BLaER1 treated with 17β-estradiol and CSF1 and Interleukin-3, amounts not matched to agents 10 nM and 100 nM (cell line): ENCODE measurements around the gene DDX17.

Experiments
- H3K27ac ChIP-seq, 11 experiments: shearing (Covaris generic); formaldehyde crosslinking; 2 replicates each; pipeline ENCODE4 v1.8.1; 2022
- H3K27me3 ChIP-seq, 11 experiments: shearing (Covaris generic); formaldehyde crosslinking; 2 replicates each; pipeline ENCODE4 v1.8.1; 2022
- H3K36me3 ChIP-seq, 11 experiments: shearing (Covaris generic); formaldehyde crosslinking; 2 replicates each; pipeline ENCODE4 v1.8.1; 2022
- H3K4me1 ChIP-seq, 10 experiments: shearing (Covaris generic); formaldehyde crosslinking; 2 replicates each; pipeline ENCODE4 v1.8.1; 2022
- H3K4me2 ChIP-seq, 11 experiments: shearing (Covaris generic); formaldehyde crosslinking; 2 replicates each; pipeline ENCODE4 v1.8.1; 2022
- H3K4me3 ChIP-seq, 10 experiments: shearing (Covaris generic); formaldehyde crosslinking; 2 replicates each; pipeline ENCODE4 v1.8.1; 2022
- H3K9ac ChIP-seq, 11 experiments: shearing (Covaris generic); formaldehyde crosslinking; 2 replicates each; pipeline ENCODE4 v1.8.1; 2022
- H3K9me3 ChIP-seq, 11 experiments: shearing (Covaris generic); formaldehyde crosslinking; replicated peaks in 1 of 11; 2 replicates each; pipeline ENCODE4 v1.8.1; 2022
- H4K20me1 ChIP-seq, 11 experiments: shearing (Covaris generic); formaldehyde crosslinking; 2 replicates each; pipeline ENCODE4 v1.8.1; 2022
- Cebpa-rat ChIP-seq, 11 experiments: shearing (Covaris generic); IDR thresholded peaks; 2 replicates each; pipeline ENCODE4 v1.8.1; 2022

DDX17 gene

DNA sequence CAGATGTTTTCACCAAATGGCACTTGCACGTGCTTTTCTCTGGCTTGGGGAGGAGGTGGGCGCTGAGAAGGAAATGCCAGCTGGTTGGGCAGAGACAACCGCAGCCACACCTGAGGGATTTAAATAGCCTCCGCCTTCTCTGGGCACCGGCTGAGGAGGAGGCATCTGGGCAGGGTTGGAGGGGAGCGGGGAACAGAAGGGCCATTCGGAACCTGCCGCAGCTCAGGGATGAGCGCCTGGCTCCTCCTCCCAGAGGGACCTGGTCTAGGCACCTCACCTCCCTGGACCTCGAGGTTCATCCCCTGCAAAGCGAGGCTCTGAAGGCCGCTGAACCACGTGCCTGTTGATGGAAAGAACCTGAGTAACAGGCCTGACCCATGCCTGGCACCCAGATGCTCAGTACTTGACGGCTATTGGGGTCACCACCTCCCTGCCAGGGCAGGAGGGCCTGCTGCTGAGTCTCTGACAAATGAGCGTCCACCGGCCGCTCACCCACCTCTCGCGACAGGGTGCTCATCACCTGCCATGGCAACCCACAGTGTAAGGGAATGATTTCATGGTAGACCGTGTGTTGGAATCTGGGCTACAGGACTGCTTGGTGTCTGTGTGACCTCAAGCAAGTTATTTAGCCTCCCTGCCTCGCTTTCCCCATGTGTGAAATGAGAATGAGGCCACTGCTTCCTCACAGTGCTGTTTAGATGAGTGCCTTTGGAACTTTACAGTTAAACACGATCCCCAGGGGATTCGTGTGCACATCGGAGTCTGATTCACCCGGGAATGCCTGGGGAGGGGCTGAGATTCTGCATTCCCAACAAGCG is 40.2 kb downstream of the DDX17 start:
- H3K4me2 ChIP-seq: peak overlapping the region in 9 of 11 experiments; percentile 44 to 91 (median 68); a peak in 18 of 22 replicates
- peaks cover 29 to 83% (median 67%) of the 10 kb centered on the region in 10 experiments for H3K4me1 ChIP-seq
- TF ChIP-seq Cebpa-rat (IDR thresholded peaks at IDR 0.05): no peak
- no peaks in the 10 kb centered on the region for H3K36me3 ChIP-seq
- peaks cover 32 to 85% (median 39%) of the 10 kb centered on the region in 11 experiments for H3K27me3 ChIP-seq
- peaks cover 0 to 34% (median 0%) of the 10 kb centered on the region in 11 experiments; a peak in 8 of 22 replicates for H4K20me1 ChIP-seq
- H3K4me3 ChIP-seq: no peak overlapping the region
- no peaks in the 10 kb centered on the region for H3K9me3 ChIP-seq
- H3K27ac ChIP-seq: no peak overlapping the region
- H3K9ac ChIP-seq: no peak overlapping the region

DNA sequence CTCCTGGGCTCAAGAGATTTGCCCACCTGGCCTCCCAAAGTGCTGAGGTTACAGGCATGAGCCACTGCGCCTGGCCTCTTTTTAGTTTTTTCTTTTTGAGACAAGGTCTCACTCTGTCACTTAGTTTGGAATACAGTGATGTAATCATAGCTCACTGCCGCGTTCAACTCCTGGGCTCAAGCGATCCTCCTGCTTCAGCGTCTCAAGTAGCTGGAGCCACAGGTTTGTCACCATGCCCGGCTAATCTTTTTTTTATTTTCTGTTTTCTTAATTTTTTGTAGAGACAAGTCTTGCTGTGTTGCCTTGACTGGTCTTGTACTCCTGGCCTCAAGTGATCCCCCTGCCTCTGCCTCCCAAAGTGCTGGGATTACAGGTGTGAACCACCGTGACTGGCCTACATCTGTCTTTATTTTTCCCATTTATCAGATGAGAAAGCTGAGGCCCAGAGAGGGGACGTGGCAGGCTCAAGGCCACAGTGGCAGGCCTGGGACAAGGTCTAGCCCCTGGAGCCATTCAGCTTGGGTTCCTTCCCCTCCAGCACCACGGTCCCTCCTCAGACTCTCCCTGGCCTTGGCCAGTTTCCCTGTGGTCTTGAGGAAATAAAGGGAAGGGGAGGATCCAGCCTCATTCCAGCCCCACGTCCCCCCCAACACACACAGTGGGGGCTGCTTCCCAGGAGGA is 41.0 kb downstream of the DDX17 start:
- no peak overlapping the region for H3K27ac ChIP-seq
- peak overlapping the region in 9 of 11 experiments; percentile 44 to 91 (median 68); a peak in 17 of 22 replicates for H3K4me2 ChIP-seq
- H3K9me3 ChIP-seq: no peaks in the 10 kb centered on the region
- H3K27me3 ChIP-seq: peaks cover 32 to 92% (median 39%) of the 10 kb centered on the region in 11 experiments
- H3K36me3 ChIP-seq: no peaks in the 10 kb centered on the region
- no peak overlapping the region for H3K9ac ChIP-seq
- H4K20me1 ChIP-seq: peaks cover 0 to 41% (median 4%) of the 10 kb centered on the region in 11 experiments; a peak in 8 of 22 replicates
- peaks cover 29 to 90% (median 73%) of the 10 kb centered on the region in 10 experiments for H3K4me1 ChIP-seq
- no peak overlapping the region for H3K4me3 ChIP-seq
- no peak for TF ChIP-seq Cebpa-rat (IDR thresholded peaks at IDR 0.05)

DNA sequence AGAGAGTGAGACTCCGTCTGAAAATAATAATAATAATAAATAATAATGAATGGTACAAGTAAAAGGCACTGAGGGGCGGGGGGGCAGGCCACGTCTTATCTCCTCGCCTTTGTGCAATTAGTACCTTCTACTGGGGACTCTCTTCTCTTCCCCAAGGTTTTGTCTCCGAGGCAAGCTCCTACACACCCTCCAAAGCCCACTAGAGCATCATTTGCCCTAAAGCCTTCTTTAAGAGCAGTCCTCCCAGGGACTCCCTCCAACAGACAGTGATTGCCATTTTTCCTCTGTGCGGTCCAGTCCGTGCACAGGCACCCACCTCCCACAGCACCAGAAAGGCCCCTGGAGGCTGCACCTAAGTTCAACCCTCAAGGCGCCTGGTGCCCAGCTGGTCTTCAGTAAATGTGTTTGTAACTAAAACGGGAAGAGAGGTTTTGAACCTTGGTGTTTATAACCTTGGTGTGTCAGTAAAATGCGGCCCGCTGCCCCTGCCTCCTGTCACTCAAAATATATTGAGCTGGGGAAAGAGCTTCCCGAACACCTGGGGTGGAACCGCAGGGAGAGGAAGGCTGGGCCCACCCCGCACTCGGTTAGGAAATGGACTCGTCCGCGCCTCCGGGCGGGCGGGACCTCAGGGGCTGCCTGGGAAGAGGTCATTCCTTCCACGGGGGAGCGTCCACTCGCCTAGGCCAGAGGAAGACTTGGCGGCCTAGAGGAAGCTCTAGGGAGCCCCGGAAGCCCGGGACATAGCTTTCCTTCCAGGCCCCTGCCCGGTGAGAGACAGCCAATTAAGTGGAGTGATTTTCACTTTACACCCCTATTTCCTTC is 42.9 kb downstream of the DDX17 start:
- Histone ChIP-seq H3K4me2 (peak overlapping the region; percentile 59 to 93 (median 78)), H3K9ac (peak overlapping the region in 5 of 11 experiments; percentile 3 to 49 (median 7); a peak in 4 of 22 replicates), H3K4me1 (peaks cover 31 to 98% (median 83%) of the 10 kb centered on the region in 10 experiments), H3K4me3 (peak overlapping the region in 1 of 10 experiments; percentile 36; a peak in 1 of 20 replicates), H3K9me3 (no peaks in the 10 kb centered on the region), H3K27ac (no peak overlapping the region), H3K27me3 (peaks cover 19 to 97% (median 25%) of the 10 kb centered on the region in 11 experiments), H4K20me1 (peaks cover 0 to 53% (median 4%) of the 10 kb centered on the region in 11 experiments; a peak in 8 of 22 replicates), H3K36me3 (no peaks in the 10 kb centered on the region)
- TF ChIP-seq Cebpa-rat (IDR thresholded peaks at IDR 0.05): no peak

DNA sequence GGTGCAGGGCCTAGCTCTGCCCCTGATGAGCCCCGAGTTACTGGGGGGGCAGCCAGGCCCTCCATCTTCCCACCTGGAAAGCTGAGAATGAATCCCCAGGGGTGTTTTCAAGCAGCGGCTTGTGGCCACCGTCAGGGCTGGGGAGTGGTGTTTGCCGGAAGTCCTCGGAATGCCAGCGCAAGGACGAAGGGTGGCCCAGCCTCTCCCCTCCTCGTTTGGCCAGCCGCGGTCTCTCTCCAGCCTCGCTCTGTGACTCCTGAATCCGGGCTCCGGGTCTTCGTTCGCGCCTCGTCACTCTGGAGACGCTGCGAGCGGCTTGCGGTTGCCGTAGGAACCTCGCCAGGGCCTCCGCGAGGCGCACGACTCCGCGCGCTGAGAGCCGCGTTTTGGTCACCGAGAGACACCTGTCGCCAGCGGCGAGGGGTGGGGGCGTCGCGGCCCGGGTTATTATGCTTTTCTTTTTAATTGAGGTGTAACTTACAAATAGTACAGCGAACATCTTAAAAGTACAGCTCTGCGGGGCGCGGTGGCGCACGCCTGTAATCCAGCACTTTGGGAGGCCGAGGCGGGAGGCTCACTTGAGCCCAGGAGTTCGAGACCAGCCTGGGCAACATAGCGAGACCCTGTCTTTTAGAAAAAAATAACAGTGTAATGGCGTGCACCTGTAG is 44.6 kb downstream of the DDX17 start:
- Histone ChIP-seq H3K9ac (no peak overlapping the region), H3K27me3 (peaks cover 5 to 96% (median 21%) of the 10 kb centered on the region in 11 experiments; a peak in 21 of 22 replicates), H3K4me1 (peaks cover 22 to 88% (median 73%) of the 10 kb centered on the region in 10 experiments), H3K36me3 (no peaks in the 10 kb centered on the region), H3K9me3 (no peaks in the 10 kb centered on the region), H3K4me2 (peak overlapping the region; percentile 72 to 93 (median 83)), H3K27ac (no peak overlapping the region), H3K4me3 (peak overlapping the region in 3 of 10 experiments; percentile 4 to 36 (median 10); a peak in 2 of 20 replicates), H4K20me1 (peaks cover 0 to 67% (median 4%) of the 10 kb centered on the region in 11 experiments; a peak in 8 of 22 replicates)
- no peak for TF ChIP-seq Cebpa-rat (IDR thresholded peaks at IDR 0.05)

DNA sequence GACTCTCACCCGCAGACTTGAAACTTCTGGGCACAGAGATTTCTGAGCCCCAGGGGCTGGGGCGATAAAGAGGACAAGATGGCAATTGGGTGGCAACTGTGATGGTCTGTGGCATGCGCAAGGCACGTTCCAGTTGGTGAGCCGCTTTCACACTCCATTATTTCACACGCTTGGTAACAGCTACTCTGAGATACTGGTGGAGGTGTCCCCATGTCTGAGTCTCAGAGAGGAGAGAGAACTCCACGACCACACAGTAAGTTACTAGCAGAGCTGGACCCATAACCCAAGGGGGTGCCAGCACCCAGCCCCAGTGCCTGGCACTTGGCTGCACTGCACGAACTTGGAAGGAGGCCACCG is 45.1 kb downstream of the DDX17 start:
- Histone ChIP-seq H3K27ac (no peak overlapping the region), H3K4me1 (peaks cover 22 to 88% (median 71%) of the 10 kb centered on the region in 10 experiments), H3K4me2 (peak overlapping the region; percentile 72 to 93 (median 83); a peak in 21 of 22 replicates), H3K9ac (no peak overlapping the region), H3K9me3 (no peaks in the 10 kb centered on the region), H3K27me3 (peaks cover 7 to 96% (median 21%) of the 10 kb centered on the region in 11 experiments; a peak in 20 of 22 replicates), H3K4me3 (peak overlapping the region in 2 of 10 experiments; percentile 4 to 36; a peak in 1 of 20 replicates), H4K20me1 (peaks cover 0 to 72% (median 4%) of the 10 kb centered on the region in 11 experiments; a peak in 8 of 22 replicates), H3K36me3 (no peaks in the 10 kb centered on the region)
- TF ChIP-seq Cebpa-rat (IDR thresholded peaks at IDR 0.05): no peak

DNA sequence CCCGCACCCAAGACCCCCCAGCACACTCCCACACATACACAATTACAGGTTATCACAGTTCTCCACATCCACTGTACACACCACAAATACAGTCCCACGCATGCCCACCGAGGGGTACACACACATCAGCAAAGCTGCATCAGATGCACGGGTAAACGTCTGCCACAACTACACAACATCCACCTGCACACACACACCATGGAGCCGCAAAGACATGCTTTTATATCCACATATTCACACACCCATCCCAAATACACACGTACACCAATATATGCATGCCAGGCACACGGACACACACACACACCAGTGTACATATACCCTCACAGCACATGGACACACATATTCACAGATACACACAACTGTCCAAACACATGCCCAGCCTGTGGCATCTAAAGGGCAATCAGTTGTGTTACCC is 45.7 kb downstream of the DDX17 start:
- Histone ChIP-seq H3K36me3 (no peaks in the 10 kb centered on the region), H3K27me3 (peaks cover 13 to 96% (median 24%) of the 10 kb centered on the region in 11 experiments), H4K20me1 (peaks cover 0 to 72% (median 4%) of the 10 kb centered on the region in 11 experiments; a peak in 8 of 22 replicates), H3K9ac (no peak overlapping the region), H3K9me3 (no peaks in the 10 kb centered on the region), H3K27ac (no peak overlapping the region), H3K4me3 (no peak overlapping the region), H3K4me2 (peak overlapping the region in 8 of 11 experiments; percentile 72 to 93 (median 80); a peak in 12 of 22 replicates), H3K4me1 (peaks cover 22 to 83% (median 65%) of the 10 kb centered on the region in 10 experiments)
- no peak for TF ChIP-seq Cebpa-rat (IDR thresholded peaks at IDR 0.05)

DNA sequence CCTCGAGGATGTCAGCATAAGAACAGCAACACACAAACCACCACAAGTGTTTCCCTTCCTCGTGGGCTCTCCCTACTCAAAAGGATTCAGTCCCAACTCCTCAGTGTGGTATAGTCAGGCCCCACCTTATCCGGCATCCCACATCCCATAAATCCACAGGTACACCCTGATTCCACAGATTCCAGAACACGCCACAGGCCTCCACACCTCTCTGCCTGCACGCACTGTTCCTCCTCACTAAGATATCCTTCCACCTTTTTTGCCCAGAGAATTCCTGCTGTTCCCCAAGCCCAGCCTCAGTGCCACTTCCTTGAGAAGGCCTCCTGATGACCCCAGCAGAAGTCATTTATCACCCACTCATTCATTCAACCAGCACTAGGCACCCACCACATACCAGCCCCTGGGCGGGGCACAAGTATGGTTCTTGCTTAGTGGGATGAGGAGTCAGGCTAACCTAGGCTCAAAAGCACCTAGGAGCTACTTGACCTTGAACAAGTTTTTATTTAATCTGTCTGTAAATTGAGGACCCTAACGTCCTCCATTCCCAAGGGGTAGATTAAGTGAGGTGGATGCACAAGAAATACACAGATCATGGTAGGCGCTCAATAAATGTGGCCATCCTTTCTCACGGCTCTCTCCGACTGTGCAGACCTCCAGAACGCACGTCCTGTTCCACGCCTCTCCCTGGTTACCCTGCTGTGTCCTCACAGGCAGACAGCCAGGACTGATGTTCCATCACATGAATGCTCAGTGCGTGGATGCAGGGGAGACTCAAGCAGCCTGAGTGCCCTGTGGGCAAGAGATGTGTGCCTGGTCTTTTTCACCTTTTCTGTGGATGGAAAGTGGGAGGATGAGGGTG is 49.0 kb downstream of the DDX17 start:
- Histone ChIP-seq H4K20me1 (peaks cover 0 to 82% (median 18%) of the 10 kb centered on the region in 11 experiments; a peak in 16 of 22 replicates), H3K27ac (no peak overlapping the region), H3K4me2 (peak overlapping the region in 7 of 11 experiments; percentile 84 to 97 (median 94); a peak in 9 of 22 replicates), H3K9me3 (no peaks in the 10 kb centered on the region), H3K27me3 (peaks cover 46 to 98% (median 58%) of the 10 kb centered on the region in 11 experiments), H3K4me3 (no peak overlapping the region), H3K36me3 (no peaks in the 10 kb centered on the region), H3K4me1 (peaks cover 19 to 61% (median 48%) of the 10 kb centered on the region in 10 experiments), H3K9ac (no peak overlapping the region)
- no peak for TF ChIP-seq Cebpa-rat (IDR thresholded peaks at IDR 0.05)
